Cardiac septum (tissue), 1 donor: ENCODE results near the gene CLK4. TPM values are rescaled to one million over a fixed set of nuclear protein-coding genes. Genes with fewer than 3 reads are reported as not detected.

Experiments
- DNase-seq: peaks from one replicate; pipeline ENCODE4 v3.0.0-alpha.2; 2020; ENCODE audit warnings: low spot score
- intact Hi-C: fragments of 100-400 bp; cut with DNase I; formaldehyde crosslinking; loops from one replicate; pipeline ENCODE4 v1.14.0; 2022
- total RNA-seq: library from RNA; stranded (reverse); fragmentation: NEBNext Ultra II Directional; extraction: Animal tissue kit (Norgen Biotek cat#: 25700); gene quantifications from one replicate; pipeline ENCODE4 v1.2.1, GENCODE V29; 2021
- donor health status: DM: no; HTN: no; CAD: no.

The CLK4 gene
- total RNA-seq, 1 donor from 2014 or later, result 22.1 TPM

DNA sequence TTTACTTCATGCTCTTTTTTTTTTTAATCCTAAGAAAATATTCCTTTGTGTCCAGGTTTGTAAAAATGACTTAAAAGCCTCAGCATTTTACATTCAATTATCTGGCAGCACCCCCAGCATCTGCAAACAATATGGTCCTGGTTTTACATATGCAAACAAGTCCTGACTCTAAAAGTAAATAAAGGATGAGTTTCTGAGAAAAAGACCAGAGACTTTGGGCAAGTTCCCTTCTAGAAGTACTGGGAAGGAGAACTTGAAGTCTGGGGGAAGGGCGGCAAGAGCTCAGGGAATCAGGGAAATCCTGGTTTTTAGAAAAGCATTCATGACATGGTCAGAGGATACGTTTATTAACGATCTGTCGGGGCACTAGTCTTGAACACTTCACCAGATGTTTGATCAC lies 62.5 kb downstream of the CLK4 start:
- DNase-seq, result no peak
- intact Hi-C loops, result no loop called here

DNA sequence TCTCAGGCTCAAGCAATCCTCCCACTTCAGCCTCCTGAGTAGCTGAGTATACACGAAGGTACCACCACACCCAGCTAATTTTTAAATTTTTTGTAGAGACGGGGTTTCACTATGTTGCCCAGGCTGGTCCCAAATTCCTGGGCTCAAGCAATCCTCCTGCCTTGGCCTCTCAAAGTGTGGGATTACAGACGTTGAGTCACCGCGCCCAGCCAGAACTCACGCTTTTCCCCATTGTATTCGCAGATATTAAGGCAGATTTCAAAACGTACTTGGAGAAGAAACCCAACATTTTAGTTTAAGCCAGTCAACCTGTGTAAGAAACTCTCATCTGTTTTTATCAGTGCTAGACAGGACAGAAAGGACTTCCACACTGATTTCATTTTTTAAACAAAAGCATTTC lies 63.2 kb downstream of the CLK4 start:
- intact Hi-C loops, result no loop called here
- DNase-seq, result no peak

GRCh38 chr5:178561746-178562264 lies 65.0 kb downstream of the CLK4 start:
- no peak for DNase-seq
- intact Hi-C loops, result no loop called here

DNA sequence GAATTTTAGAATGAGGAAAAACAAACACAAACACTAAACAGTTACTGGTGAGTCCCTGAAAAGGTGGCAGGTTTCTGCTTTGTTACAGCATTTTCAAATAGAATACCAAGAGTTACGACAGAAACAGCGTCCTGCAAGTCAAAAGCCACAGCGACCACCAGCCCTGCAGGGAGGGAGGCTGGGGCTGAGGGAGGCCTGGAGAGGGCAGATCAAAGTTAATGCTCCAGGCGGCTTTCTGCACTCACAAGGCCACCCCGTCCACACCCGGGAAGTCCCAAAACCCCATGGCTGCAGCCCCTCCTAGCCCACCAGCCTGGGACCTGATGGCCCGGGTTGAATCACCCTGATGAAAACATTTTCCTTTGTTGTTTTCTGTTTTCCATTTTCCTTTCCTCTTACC lies 65.9 kb downstream of the CLK4 start:
- intact Hi-C loops, result no loop called here
- no peak for DNase-seq

DNA sequence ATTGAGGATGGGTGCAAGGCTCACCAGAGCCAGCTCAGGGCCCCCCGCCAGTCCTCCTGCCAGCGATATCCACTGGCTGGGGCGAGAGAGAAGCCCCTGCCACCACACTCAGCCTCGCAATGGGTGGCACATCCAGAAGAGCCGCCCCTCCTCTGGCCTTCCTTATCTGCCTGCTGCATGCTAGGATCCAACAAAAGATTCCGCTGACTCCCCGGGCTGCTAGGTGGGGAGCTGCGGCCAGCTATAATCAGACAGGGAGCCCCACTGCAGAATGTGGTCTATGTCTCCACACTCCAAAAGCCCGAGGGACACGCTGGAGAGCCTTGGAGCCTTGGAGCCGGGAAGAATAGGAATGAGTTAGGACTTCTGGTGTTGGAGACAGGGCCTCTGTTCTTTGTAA lies 69.4 kb downstream of the CLK4 start:
- intact Hi-C loops, result no loop called here
- peak; percentile 38 for DNase-seq

DNA sequence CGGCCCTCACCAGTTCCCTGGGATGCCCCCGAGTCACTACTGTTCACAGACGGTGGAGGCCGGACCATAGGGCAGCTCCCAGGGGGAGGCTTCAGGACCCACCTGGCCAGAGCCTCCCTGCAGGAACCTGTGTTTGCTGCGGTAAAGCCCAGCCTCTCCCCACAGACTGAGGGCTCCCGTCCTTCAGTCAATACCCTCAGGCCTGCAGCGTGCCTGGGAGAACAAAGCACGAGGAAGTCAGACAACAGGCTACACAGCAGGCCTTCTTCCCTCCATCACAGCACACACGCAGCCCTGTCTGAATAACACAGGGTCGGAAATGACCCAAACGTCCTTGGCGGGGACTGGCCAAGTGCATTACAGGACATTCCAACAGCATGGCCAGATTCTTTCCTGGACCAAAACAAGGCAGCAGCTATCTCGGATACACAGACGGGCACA lies 71.1 kb downstream of the CLK4 start:
- intact Hi-C loops, result no loop called here
- peak; percentile 50 for DNase-seq

DNA sequence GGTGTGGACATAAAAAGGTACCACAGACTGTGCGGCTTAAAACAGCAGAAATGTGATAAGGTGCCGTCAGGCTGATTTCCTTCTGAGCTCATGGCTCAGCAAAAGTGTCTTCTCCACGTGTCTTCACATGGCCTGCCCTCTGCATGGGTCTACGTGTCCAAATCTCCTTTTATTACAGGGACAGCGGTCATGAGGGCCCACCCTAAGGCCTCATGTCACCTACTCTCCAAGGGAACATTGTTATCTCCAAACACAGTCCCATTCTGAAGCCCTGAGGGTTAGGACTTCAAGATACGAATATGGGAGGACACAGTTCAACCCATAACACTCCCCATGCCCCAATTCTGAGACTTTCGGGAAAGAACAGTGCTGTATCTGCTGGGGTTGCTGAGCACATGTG lies 71.8 kb downstream of the CLK4 start:
- peak; percentile 38 for DNase-seq
- intact Hi-C loops, result no loop called here

DNA sequence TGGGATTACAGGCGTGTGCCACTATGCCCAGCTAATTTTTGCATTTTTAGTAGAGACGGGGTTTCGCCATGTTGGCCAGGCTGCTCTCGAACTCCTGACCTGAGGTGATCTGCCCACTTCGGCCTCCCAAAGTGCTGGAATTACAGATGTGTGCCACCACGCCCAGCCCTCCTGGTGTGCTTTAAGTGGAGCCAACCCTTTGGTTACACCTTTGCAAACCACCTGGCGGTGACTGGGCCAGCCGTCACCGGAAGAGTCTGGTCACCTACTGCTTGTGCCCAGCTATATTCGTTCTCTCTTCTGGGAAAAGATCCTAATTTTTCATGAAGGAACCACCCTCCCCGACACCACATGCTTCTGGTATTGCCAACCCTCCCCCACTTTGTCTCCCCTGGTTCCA lies 72.5 kb downstream of the CLK4 start:
- intact Hi-C loops, result loop anchor here (5.0 kb wide), 1 partner anchor 317 kb away; no protein-coding TSS in a partner anchor
- DNase-seq, result peak; percentile 35

GRCh38 chr5:178553517-178553916 lies 73.3 kb downstream of the CLK4 start:
- peak; percentile 41 for DNase-seq
- intact Hi-C loops, result loop anchor here (2.0 to 5.0 kb wide), 2 partner anchors 275 to 316 kb away; no protein-coding TSS in a partner anchor

Other genes with a start within 250 kb of the CLK4 start
- 16.5 TPM for gene COL23A1, start 36.7 kb downstream of the CLK4 start, total RNA-seq
- 7.3 TPM for gene ZNF354A, start 103.6 kb upstream of the CLK4 start, total RNA-seq
- gene ZNF354B, start 232.9 kb upstream of the CLK4 start, total RNA-seq, result 8.2 TPM